Subcutaneous preadipocyte (primary cell): ENCODE measurements around the gene RBM4. TPM values are rescaled to one million over a fixed set of nuclear protein-coding genes. Genes with fewer than 3 reads are reported as not detected.

Experiments used
- small RNA-seq: library from RNA; depleted of rRNA; stranded (forward); fragments of <200 nt; gene quantifications from one replicate; pipeline ENCODE3, GENCODE V24; 2012
- total RNA-seq: library from RNA; depleted of rRNA; stranded (reverse); fragments of >200 nt; gene quantifications from 2 replicates; pipeline ENCODE4 v1.2.3, GENCODE V29; 2012

Gene RBM4, protein sequence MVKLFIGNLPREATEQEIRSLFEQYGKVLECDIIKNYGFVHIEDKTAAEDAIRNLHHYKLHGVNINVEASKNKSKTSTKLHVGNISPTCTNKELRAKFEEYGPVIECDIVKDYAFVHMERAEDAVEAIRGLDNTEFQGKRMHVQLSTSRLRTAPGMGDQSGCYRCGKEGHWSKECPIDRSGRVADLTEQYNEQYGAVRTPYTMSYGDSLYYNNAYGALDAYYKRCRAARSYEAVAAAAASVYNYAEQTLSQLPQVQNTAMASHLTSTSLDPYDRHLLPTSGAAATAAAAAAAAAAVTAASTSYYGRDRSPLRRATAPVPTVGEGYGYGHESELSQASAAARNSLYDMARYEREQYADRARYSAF
- total RNA-seq, result 90.9 and 93.3 TPM in 2 replicates

GRCh38 chr11:66638177-66639065 lies at the start of gene RBM4:
Gene RBM4 (plus strand): TSS chr11:66638703. CDS start chr11:66639712, 1,009 bp downstream.

GRCh38 chr11:66592457-66593302 lies 45.8 kb upstream of the RBM4 start, which contains the start of the genes CCDC87 and CCS:
Gene CCDC87 (minus strand): TSS chr11:66593063. CDS start chr11:66593015, 48 bp downstream.
Gene CCS (plus strand): TSS chr11:66593185. CDS start chr11:66593262, 77 bp downstream.

GRCh38 chr11:66616379-66617154 lies 21.9 kb upstream of the RBM4 start, which contains the start of gene RBM14:
Gene RBM14 (plus strand): TSS chr11:66616630. CDS start chr11:66616721, 91 bp downstream.

DNA sequence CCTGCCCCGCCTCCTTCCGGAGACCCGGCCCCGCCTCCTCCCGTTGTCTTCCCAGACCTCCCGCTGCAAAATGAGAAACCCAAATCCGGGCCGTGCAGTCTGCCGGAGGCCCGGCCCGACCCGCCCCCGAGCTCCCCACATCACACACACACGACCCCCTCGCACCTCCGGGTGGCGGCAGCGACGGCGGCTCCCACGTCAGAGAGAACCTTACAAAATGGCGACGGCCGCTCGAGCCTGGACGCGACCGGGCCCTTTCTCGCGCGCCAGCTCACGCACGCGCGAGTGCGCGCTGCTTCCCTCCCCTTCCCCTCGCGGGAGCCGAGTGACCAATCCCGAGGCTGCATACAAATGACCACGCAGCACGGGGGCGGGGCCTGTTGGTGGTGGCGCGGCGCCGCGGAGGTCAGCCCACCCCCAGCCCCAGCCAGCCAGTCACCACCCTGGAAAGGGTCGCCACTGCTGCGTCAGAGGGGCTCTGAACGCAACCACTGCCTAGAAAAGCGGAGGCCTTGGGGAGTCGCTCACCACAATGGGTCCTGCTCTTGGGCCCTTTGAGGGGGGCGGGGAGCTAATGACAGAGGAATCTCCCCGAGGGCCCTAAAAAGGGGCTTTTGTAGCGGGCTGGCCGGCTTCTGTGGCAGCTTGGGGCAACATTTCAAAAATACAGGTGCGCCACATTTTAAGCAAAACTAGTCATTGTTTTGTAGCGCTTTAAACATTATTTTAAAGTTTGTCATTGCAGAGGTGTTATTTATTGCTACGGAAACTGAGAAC lies 39.3 kb downstream of the RBM4 start, which contains the start of gene RBM4B:
Gene RBM4B, minus strand, starts transcription at position 289 of the 777 bp plus-strand sequence. CDS start 808 bp downstream, outside the sequence.

Small RNAs within 50 kb of the gene (small RNA-seq; reads per million reads assigned to genes)
- gene RNU4-39P, result not detected

Other genes with a start within 250 kb of the RBM4 start
- not detected in 2 replicates for gene NPAS4, start 217.7 kb upstream of the RBM4 start, total RNA-seq
- gene MRPL11, start 199.9 kb upstream of the RBM4 start, total RNA-seq, result 38.9 and 43.7 TPM in 2 replicates
- 8.5 and 11.5 TPM in 2 replicates for gene PELI3, start 171.8 kb upstream of the RBM4 start, total RNA-seq
- 43.4 and 48.5 TPM in 2 replicates for gene DPP3, start 158.3 kb upstream of the RBM4 start, total RNA-seq
- gene BBS1, start 128.1 kb upstream of the RBM4 start, total RNA-seq, result 29.1 and 31.2 TPM in 2 replicates
- 8.8 and 12.9 TPM in 2 replicates for gene ZDHHC24, start 92.7 kb upstream of the RBM4 start, total RNA-seq
- under 0.01 TPM in 1 of 2 replicates, not detected in the other for gene ACTN3, start 91.8 kb upstream of the RBM4 start, total RNA-seq
- 5.3 and 15.4 TPM in 2 replicates for gene CTSF, start 70.1 kb upstream of the RBM4 start, total RNA-seq
- 0.37 and 0.78 TPM in 2 replicates for gene CCDC87, start 45.6 kb upstream of the RBM4 start, total RNA-seq
- gene CCS, start 45.5 kb upstream of the RBM4 start, total RNA-seq, result 30.9 and 36.0 TPM in 2 replicates
- gene RBM14, start 22.1 kb upstream of the RBM4 start, total RNA-seq, result 33.8 and 47.1 TPM in 2 replicates
- gene RBM4B, start 39.2 kb downstream of the RBM4 start, total RNA-seq, result 14.0 and 17.0 TPM in 2 replicates
- gene SPTBN2, start 90.5 kb downstream of the RBM4 start, total RNA-seq, result 0.39 and 0.73 TPM in 2 replicates
- 15.2 and 17.6 TPM in 2 replicates for gene RCE1, start 204.7 kb downstream of the RBM4 start, total RNA-seq
- 27.2 and 28.9 TPM in 2 replicates for gene LRFN4, start 218.4 kb downstream of the RBM4 start, total RNA-seq